Measurements from ENCODE around the gene OXSM.
A peak's percentile ranks its signal among the peaks of the same experiment; 100 is the strongest.

OXSM gene

GRCh38 chr3:25782938-25783660 is 6.8 kb upstream of the OXSM start, which contains the start of gene NGLY1:
Gene NGLY1, minus strand, starts transcription at chr3:25783443. Its CDS starts 53 bp downstream, at chr3:25783390.
- TF ChIP-seq GABPA (IDR thresholded peaks at IDR 0.05; ENCODE audit: low read depth): peak; percentile 51; the same call in 1 of the 2 replicates
- TF ChIP-seq SPI1 (IDR thresholded peaks at IDR 0.05; ENCODE audit: borderline replicate concordance, low read depth): no peak
- peak; percentile 62; the same call in 1 of the 2 replicates for TF ChIP-seq POLR2AphosphoS5 (IDR thresholded peaks at IDR 0.05; ENCODE audit: low read depth)
- TF ChIP-seq REST (IDR thresholded peaks at IDR 0.05; ENCODE audit: insufficient replicate concordance, low read depth): peak; percentile 66
- no peak for TF ChIP-seq CTCF (IDR thresholded peaks at IDR 0.05; ENCODE audit: insufficient read depth, low read length)
- peak; percentile 59 to 92 for DNase-seq (ENCODE audit: low read depth in 1 of 2, low spot score in 1 of 2)
- H3K27me3 ChIP-seq (ENCODE audit: insufficient read depth, poor library complexity, severe bottlenecking): no peaks in the 10 kb centered on the region
- H3K4me3 ChIP-seq (replicated peaks; ENCODE audit: insufficient read depth, low read length): peak within 1 kb of the TSS; percentile 87
- peak within 1 kb of the TSS; percentile 97 for H3K27ac ChIP-seq (replicated peaks)

- peak; percentile 64 to 79 for DNase-seq (ENCODE audit: low read depth in 1 of 2, low spot score in 1 of 2)
- TF ChIP-seq SPI1 (IDR thresholded peaks at IDR 0.05; ENCODE audit: borderline replicate concordance, low read depth) (peak; percentile 82), REST (IDR thresholded peaks at IDR 0.05; ENCODE audit: insufficient replicate concordance, low read depth) (no peak), POLR2AphosphoS5 (IDR thresholded peaks at IDR 0.05; ENCODE audit: low read depth) (peak; percentile 37; the same call in 1 of the 2 replicates)
Observed at GRCh38 chr3:25783661-25784512, 6.0 kb upstream of the OXSM start.

GRCh38 chr3:25784971-25785370 is 4.9 kb upstream of the OXSM start:
- DNase-seq (ENCODE audit: low read depth in 1 of 2, low spot score in 1 of 2): no peak
- H3K27me3 ChIP-seq (ENCODE audit: insufficient read depth, poor library complexity, severe bottlenecking): no peaks in the 10 kb centered on the region
- TF ChIP-seq SPI1 (IDR thresholded peaks at IDR 0.05; ENCODE audit: borderline replicate concordance, low read depth) (no peak), CTCF (IDR thresholded peaks at IDR 0.05; ENCODE audit: insufficient read depth, low read length) (no peak), GABPA (IDR thresholded peaks at IDR 0.05; ENCODE audit: low read depth) (no peak), REST (IDR thresholded peaks at IDR 0.05; ENCODE audit: insufficient replicate concordance, low read depth) (no peak), POLR2AphosphoS5 (IDR thresholded peaks at IDR 0.05; ENCODE audit: low read depth) (no peak)
- no peak overlapping the region for H3K27ac ChIP-seq (replicated peaks)
- no peak overlapping the region for H3K4me3 ChIP-seq (replicated peaks; ENCODE audit: insufficient read depth, low read length)

More at GRCh38 chr3:25783661-25784512, 6.0 kb upstream of the OXSM start:
- Histone ChIP-seq H3K4me3 (replicated peaks; ENCODE audit: insufficient read depth, low read length) (peak overlapping the region; percentile 64), H3K27ac (replicated peaks) (peak overlapping the region; percentile 72), H3K27me3 (ENCODE audit: insufficient read depth, poor library complexity, severe bottlenecking) (no peaks in the 10 kb centered on the region)
